ENCODE results near the gene EVI2B. TPM values are rescaled to one million over a fixed set of nuclear protein-coding genes. Genes with fewer than 3 reads are reported as not detected.

The EVI2B gene
- total and polyA plus RNA-seq, 4 donors = 1.7 to 29.9 (median 14.8) TPM

Other genes starting within 250 kb of the EVI2B start
- 10 to 100 TPM; 74.5 to 93.9 TPM for gene NF1, start 219.1 kb downstream of the EVI2B start, total RNA-seq
- 10 to 100 TPM in 1 of 2 donors, 1 to 10 TPM in 1; 4.1 to 15.5 TPM for gene NF1, start 219.1 kb downstream of the EVI2B start, polyA plus RNA-seq
- under 1 TPM in 1 of 2 donors, not detected in 1; 0.65 TPM for gene OMG, start 16.8 kb downstream of the EVI2B start, total RNA-seq
- not detected for gene OMG, start 16.8 kb downstream of the EVI2B start, polyA plus RNA-seq
- gene EVI2A, start 7.6 kb upstream of the EVI2B start, total RNA-seq = 10 to 100 TPM in 1 of 2 donors, 1 to 10 TPM in 1; 9.2 to 15.5 TPM
- gene EVI2A, start 7.6 kb upstream of the EVI2B start, polyA plus RNA-seq = 10 to 100 TPM in 1 of 2 donors, 1 to 10 TPM in 1; 3.8 to 37.2 TPM
- gene RAB11FIP4, start 77.6 kb upstream of the EVI2B start, total RNA-seq = 1 to 10 TPM in 1 of 2 donors, under 1 TPM in 1; 0.94 to 2.6 TPM
- gene RAB11FIP4, start 77.6 kb upstream of the EVI2B start, polyA plus RNA-seq = 1 to 10 TPM in 1 of 2 donors, under 1 TPM in 1; 0.15 to 1.9 TPM